Activated T-cell treated with anti-CD3 and anti-CD28 coated beads, Interleukin-2, amount 50 U/mL, for 24 hours (primary cell): ENCODE measurements around the gene PLXDC2.
"Not testable (repeated sequence)": the region's sequence is repeated elsewhere in the genome, so short reads cannot be mapped to it uniquely, and the experiment has no call there.

ENCODE experiments used
- DNase-seq: peaks from one replicate; pipeline ENCODE4 v3.0.0-alpha.2; 2020
- H3K27ac Mint-ChIP-seq: 2 replicates; pipeline ENCODE4 v1.8.0; 2020; ENCODE audit warnings: mild to moderate bottlenecking, mixed read lengths
- H3K27me3 Mint-ChIP-seq: 2 replicates; pipeline ENCODE4 v1.8.0; 2020; ENCODE audit warnings: mixed read lengths
- H3K36me3 Mint-ChIP-seq: 2 replicates; pipeline ENCODE4 v1.8.0; 2020; ENCODE audit warnings: low read depth, mixed read lengths
- H3K4me1 Mint-ChIP-seq: 2 replicates; pipeline ENCODE4 v1.8.0; 2020; ENCODE audit warnings: low read depth, mixed read lengths
- H3K4me3 Mint-ChIP-seq: 2 replicates; pipeline ENCODE4 v1.8.0; 2020; ENCODE audit warnings: mild to moderate bottlenecking, moderate library complexity, mixed read lengths
- H3K9me3 Mint-ChIP-seq: 2 replicates; pipeline ENCODE4 v1.8.0; 2020; ENCODE audit warnings: mixed read lengths

The PLXDC2 gene

DNA sequence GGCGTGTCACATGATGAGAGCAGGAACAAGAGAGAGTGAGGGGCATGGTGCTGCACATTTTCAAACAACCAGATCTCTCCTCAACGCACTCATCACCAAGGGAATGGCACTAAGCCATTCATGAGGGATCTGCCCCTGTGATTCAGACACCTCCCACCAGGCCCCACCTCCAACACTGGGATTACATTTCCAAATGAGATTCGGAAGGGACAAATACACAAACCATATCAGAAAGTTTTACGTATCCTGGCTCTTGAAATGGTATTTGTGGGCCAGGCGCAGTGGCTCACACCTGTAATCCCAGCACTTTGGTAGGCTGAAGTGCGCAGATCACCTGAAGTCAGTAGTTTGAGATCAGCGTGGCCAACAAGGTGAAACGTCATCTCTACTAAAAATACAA lies 189.4 kb downstream of the PLXDC2 start:
- no peaks in the 10 kb centered on the region for H3K9me3 Mint-ChIP-seq
- no peaks in the 10 kb centered on the region for H3K27me3 Mint-ChIP-seq
- H3K4me1 Mint-ChIP-seq = no peaks in the 10 kb centered on the region
- no peak for DNase-seq
- no peak overlapping the region for H3K4me3 Mint-ChIP-seq
- no peak overlapping the region for H3K27ac Mint-ChIP-seq
- H3K36me3 Mint-ChIP-seq = no peaks in the 10 kb centered on the region

DNA sequence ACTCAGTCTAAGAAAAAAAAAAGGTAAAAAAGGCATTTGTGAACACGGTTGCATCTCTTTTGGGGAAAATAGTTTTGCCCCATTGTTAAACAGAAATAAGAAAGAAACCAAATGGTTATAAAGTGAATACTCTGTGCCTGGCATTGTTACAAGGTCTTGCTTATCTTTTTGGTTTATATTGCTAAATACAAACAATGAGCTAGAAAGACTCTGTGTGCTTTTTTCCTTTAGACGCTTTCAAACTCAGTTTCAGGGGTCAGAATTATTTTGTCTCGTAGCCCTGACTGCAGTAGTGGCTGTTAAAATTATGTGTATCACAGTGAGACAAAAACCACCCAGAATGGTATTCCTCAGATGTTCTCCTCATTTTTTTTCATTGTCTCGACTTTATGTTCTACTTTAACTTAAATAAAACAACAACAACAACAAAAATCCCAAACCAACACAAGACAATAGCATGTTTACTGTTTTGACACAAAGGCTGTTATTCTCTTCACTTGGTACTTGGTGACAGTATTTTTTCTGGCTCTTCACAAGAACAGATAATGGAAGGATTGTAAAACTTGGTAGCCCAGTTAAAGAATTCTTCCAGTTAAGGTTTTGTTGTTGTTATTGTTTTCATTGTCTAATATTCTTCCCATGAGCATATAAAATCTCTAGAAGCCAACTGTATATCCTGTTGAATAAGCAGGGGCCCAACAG lies 190.1 kb downstream of the PLXDC2 start:
- H3K9me3 Mint-ChIP-seq = no peaks in the 10 kb centered on the region
- no peak for DNase-seq
- H3K27ac Mint-ChIP-seq = no peak overlapping the region
- H3K36me3 Mint-ChIP-seq = no peaks in the 10 kb centered on the region
- no peak overlapping the region for H3K4me3 Mint-ChIP-seq
- H3K27me3 Mint-ChIP-seq = no peaks in the 10 kb centered on the region
- no peaks in the 10 kb centered on the region for H3K4me1 Mint-ChIP-seq

DNA sequence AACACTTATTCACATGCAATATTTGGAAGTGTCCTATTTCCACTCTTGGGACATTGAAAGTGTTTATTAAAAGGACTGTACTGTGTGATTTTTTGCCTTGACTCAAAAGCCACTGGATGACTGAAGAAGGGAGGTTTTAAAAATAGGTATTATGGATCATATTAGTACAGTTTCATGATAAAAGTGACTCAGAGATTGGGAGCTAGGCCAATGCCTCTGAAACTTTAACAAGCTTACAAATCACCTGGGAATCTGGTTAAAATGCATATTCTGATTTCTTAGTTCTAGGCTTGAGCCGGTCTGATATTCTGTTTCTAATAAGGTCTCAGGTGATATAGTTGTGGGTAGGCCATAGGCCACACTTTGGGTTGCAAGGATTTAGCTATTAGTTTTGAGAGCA lies 191.2 kb downstream of the PLXDC2 start:
- H3K4me1 Mint-ChIP-seq = no peaks in the 10 kb centered on the region
- H3K27ac Mint-ChIP-seq = no peak overlapping the region
- H3K9me3 Mint-ChIP-seq = no peaks in the 10 kb centered on the region
- H3K36me3 Mint-ChIP-seq = no peaks in the 10 kb centered on the region
- DNase-seq = no peak
- no peaks in the 10 kb centered on the region for H3K27me3 Mint-ChIP-seq
- H3K4me3 Mint-ChIP-seq = no peak overlapping the region

DNA sequence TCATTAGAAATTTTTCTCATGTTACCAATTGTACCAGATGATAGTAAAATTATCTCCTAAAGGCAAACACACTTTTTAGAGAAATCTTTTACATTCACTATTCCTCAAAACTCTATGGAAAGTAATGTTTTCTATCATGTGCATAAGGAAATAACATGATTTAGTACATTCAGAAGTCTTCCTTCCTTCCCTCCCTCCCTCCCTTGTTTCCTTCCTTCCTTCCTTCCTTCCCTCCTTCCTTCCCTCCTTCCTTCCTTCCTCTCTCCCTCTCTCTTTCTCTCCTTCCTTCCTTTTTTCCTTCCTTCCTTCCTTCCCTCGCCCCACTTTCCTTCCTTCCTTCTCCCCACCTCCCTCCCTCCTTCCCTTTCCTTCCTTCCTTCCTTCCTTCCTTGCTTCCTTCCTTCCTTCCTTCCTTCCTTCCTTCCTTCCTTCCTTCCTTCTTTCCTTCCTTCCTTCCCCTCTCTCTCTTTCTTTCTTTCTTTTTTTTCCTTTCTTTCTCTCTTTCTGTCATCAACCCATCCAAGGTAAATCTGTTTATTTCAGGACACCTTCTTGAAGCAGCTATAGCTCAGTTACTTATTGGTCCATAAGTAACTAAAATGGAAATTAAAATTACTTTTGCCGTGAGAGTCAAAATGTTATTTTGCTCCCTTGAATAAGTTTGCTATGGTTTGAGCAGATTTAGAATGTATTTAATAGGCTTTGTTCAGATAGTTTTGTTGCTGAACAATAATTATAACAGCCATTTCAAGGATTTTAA lies 197.9 kb downstream of the PLXDC2 start:
- no peak for DNase-seq
- H3K9me3 Mint-ChIP-seq = peaks cover 4% of the 10 kb centered on the region
- no peaks in the 10 kb centered on the region for H3K4me1 Mint-ChIP-seq
- H3K4me3 Mint-ChIP-seq = no peak overlapping the region
- no peaks in the 10 kb centered on the region for H3K27me3 Mint-ChIP-seq
- H3K27ac Mint-ChIP-seq = no peak overlapping the region
- no peaks in the 10 kb centered on the region for H3K36me3 Mint-ChIP-seq

DNA sequence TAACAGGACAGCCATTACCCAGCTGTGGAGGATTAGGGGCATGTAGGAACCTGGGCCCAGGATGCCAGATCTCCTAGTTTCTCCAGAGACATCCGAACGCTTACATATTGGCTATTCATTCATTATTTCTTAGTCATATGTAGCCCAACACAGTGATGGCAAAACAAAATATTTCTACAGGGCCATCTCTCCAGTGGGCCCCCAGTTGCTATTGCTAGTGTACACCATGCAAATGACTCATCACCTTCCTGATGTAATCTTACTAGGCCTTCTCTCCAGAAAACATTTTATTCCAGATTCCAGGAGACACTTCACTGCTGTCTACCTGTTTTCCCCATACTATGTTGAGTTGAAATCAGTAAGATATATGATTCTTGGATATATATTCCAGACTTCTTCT lies 201.7 kb downstream of the PLXDC2 start:
- DNase-seq = no peak
- Mint-ChIP-seq H3K27ac (no peak overlapping the region), H3K9me3 (peaks cover 4% of the 10 kb centered on the region), H3K4me1 (no peaks in the 10 kb centered on the region), H3K27me3 (no peaks in the 10 kb centered on the region), H3K36me3 (no peaks in the 10 kb centered on the region), H3K4me3 (no peak overlapping the region)

DNA sequence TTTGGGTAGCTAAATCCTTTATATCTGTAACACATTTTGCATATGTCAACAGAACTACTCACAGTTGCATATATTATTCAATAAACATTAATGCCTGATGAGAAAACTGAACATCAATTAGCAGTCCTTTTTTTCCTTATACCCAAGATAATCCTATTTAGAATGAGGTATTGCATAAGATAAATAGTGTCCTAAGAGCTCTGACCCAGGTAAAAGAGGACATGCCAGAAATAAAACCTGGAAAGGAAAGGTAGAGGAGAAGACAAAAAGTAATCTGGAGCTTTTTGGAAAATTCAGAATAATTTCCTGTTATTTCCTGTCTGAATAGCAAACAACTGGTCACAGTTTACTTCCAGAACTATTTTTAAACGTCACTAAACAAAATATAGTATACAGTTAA lies 204.4 kb downstream of the PLXDC2 start:
- H3K9me3 Mint-ChIP-seq = peaks cover 4% of the 10 kb centered on the region
- no peaks in the 10 kb centered on the region for H3K36me3 Mint-ChIP-seq
- no peaks in the 10 kb centered on the region for H3K27me3 Mint-ChIP-seq
- H3K27ac Mint-ChIP-seq = no peak overlapping the region
- no peak overlapping the region for H3K4me3 Mint-ChIP-seq
- H3K4me1 Mint-ChIP-seq = no peaks in the 10 kb centered on the region
- DNase-seq = no peak

DNA sequence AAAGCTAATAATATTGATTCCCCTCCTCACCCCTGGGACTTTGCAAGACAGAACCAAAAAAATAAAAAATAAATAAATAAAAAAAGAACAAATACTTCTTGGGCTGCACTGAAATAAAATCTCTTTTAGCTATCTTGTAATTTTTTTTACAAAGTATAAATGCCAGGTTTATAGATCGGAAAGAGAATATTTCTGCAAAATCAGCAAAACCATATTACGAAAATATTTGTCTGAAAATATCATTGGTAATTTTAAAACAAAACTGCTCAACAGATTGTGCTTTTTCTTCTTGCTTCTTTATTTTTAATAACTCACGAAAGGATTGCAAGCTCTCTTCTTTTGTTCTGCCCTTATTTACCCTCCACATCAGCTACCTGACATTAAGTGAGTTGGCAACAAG lies 213.3 kb downstream of the PLXDC2 start:
- Mint-ChIP-seq H3K27ac (no peak overlapping the region), H3K4me1 (no peaks in the 10 kb centered on the region), H3K36me3 (no peaks in the 10 kb centered on the region), H3K9me3 (peaks cover 3% of the 10 kb centered on the region), H3K27me3 (no peaks in the 10 kb centered on the region), H3K4me3 (no peak overlapping the region)
- no peak for DNase-seq

DNA sequence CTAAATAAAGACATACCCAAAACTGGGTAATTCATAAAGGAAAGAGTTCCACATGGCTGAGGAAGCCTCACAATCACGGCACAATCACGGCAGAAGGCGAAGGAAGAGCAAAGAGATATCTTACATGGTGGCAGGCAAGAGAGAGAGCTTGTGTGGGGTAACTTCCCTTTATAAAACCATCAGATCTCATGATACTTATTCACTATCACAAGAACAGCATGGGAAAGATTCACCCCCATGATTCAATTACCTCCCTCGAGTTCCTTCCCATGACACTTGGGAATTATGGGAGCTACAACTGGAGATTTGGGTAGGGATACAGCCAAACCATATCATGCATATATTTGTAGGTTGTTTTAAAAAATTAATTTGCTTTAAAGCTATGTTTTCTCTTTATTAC lies 217.2 kb downstream of the PLXDC2 start:
- no peaks in the 10 kb centered on the region for H3K36me3 Mint-ChIP-seq
- H3K9me3 Mint-ChIP-seq = peaks cover 3% of the 10 kb centered on the region
- no peaks in the 10 kb centered on the region for H3K27me3 Mint-ChIP-seq
- no peaks in the 10 kb centered on the region for H3K4me1 Mint-ChIP-seq
- no peak for DNase-seq
- no peak overlapping the region for H3K4me3 Mint-ChIP-seq
- no peak overlapping the region for H3K27ac Mint-ChIP-seq

DNA sequence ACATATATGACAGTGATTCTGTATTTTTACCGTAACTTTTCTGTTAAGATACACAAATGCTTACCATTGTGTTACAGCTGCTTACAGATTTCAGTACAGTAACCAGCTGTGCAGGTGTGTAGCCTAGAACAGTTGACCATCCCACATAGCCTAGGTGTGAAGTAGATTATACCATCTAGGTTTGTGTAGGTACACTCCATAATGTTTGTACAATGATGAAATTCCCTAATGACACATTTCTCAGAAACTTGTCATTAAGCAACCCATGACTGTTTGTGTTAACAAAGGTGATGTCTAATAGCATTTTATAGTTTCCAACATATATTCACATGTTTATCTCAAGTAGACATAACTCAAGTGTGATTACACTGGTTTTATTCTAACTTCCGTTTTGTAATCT lies 218.5 kb downstream of the PLXDC2 start:
- Mint-ChIP-seq H3K4me3 (no peak overlapping the region), H3K27ac (no peak overlapping the region), H3K4me1 (no peaks in the 10 kb centered on the region), H3K9me3 (peaks cover 3% of the 10 kb centered on the region), H3K36me3 (no peaks in the 10 kb centered on the region), H3K27me3 (no peaks in the 10 kb centered on the region)
- DNase-seq = no peak

DNA sequence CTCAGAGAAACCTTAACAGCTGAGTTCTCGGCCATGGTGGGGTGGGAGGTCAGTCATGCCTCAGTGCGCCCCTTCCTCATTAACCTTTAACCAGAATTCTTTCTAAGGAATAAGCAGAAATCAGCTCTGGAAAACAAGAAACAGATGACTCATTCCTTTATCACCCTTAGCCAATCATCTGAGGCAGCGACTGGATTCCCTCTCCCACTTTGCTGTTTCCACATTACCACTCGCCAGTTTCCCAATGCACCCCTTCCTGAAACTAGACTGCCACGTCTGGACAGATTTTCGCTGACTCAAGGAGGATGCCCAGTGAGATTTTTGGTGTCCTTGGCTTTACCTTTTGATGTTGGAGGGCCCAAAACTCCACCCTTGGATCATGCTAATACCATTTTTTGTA lies 223.8 kb downstream of the PLXDC2 start:
- no peak overlapping the region for H3K27ac Mint-ChIP-seq
- DNase-seq = no peak
- no peaks in the 10 kb centered on the region for H3K27me3 Mint-ChIP-seq
- no peak overlapping the region for H3K4me3 Mint-ChIP-seq
- H3K9me3 Mint-ChIP-seq = peaks cover 10% of the 10 kb centered on the region
- no peaks in the 10 kb centered on the region for H3K4me1 Mint-ChIP-seq
- H3K36me3 Mint-ChIP-seq = no peaks in the 10 kb centered on the region

DNA sequence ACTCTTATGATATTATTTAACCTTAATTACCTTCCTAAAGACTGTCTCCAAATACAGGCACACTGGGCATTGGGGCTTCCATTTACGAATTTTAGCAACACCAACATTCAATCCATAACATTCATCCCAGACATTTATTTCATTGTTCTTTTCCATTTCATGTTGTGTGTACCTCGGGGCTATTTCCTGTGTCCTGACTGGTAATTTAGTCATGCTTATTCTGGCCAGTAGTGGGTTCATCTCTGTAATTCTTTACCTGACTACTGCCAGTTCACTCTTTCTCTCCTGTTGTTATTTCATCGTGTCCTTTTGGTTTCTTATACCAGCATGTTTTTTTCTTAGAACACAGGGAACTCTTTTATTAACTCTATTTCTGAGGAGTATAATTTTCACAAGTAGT lies 225.7 kb downstream of the PLXDC2 start:
- H3K27ac Mint-ChIP-seq = no peak overlapping the region
- no peaks in the 10 kb centered on the region for H3K36me3 Mint-ChIP-seq
- no peaks in the 10 kb centered on the region for H3K4me1 Mint-ChIP-seq
- no peaks in the 10 kb centered on the region for H3K27me3 Mint-ChIP-seq
- DNase-seq = no peak
- peaks cover 10% of the 10 kb centered on the region for H3K9me3 Mint-ChIP-seq
- no peak overlapping the region for H3K4me3 Mint-ChIP-seq

DNA sequence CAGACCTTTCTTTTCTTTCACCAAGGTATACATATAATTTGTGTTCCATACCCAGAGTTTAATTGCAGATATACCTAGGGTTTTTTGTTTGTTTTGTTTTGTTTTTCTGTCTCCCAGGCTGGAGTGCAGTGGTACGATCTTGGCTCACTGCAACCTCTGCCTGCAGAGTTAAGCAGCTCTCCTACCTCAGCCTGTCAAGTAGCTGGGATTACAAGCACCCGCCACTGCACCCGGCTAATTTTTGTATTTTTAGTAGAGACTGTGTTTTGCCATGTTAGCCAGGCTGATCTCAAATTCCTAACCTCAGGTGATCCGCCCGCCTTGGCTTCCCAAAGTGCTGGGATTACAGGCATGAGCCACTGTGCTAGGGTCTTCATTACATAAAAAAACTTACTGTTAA lies 228.9 kb downstream of the PLXDC2 start:
- H3K4me3 Mint-ChIP-seq, H3K36me3 Mint-ChIP-seq, H3K27ac Mint-ChIP-seq, DNase-seq, H3K27me3 Mint-ChIP-seq, H3K4me1 Mint-ChIP-seq: not testable (repeated sequence)
- peaks cover 13% of the 10 kb centered on the region for H3K9me3 Mint-ChIP-seq

DNA sequence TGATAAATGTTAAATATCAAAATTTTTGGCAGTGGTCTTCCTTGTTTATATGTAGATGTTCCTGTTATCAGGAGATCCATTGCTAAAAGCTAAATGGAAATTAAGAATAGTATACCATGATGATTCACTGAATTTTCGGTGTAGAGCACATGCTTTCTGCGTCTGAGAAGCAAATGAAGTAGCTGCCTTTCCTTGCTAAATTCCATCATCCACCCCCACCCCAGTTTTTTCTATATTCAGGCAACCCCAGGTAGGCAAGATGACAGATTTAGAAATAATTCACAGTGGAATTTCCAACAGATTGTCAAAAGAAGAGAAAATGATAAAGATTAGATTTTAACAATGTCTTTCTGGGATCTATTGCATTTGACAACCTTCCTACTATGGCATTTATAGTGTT lies 231.9 kb downstream of the PLXDC2 start:
- no peaks in the 10 kb centered on the region for H3K36me3 Mint-ChIP-seq
- no peak for DNase-seq
- no peak overlapping the region for H3K27ac Mint-ChIP-seq
- H3K27me3 Mint-ChIP-seq = no peaks in the 10 kb centered on the region
- H3K4me1 Mint-ChIP-seq = no peaks in the 10 kb centered on the region
- peaks cover 6% of the 10 kb centered on the region for H3K9me3 Mint-ChIP-seq
- no peak overlapping the region for H3K4me3 Mint-ChIP-seq

DNA sequence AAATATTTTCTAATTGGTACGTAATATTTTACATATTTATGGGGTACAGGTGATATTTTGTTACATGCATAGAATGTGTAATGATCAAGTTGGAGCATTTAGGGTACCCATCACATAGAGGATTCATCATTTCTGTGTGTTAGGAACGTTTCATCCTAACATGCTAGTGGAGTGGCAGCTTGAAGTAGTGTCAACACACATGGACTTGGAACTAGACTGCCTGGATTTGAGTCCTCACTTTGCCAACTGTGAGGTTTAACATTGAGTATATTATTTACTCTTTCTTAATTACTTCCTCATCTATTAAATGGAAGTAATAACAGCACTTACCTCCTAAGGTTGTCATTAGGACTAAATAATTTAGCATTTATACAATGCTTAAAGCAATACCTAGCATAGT lies 241.9 kb downstream of the PLXDC2 start:
- Mint-ChIP-seq H3K36me3 (no peaks in the 10 kb centered on the region), H3K9me3 (no peaks in the 10 kb centered on the region), H3K27me3 (no peaks in the 10 kb centered on the region), H3K4me1 (no peaks in the 10 kb centered on the region), H3K4me3 (no peak overlapping the region), H3K27ac (no peak overlapping the region)
- DNase-seq = no peak

DNA sequence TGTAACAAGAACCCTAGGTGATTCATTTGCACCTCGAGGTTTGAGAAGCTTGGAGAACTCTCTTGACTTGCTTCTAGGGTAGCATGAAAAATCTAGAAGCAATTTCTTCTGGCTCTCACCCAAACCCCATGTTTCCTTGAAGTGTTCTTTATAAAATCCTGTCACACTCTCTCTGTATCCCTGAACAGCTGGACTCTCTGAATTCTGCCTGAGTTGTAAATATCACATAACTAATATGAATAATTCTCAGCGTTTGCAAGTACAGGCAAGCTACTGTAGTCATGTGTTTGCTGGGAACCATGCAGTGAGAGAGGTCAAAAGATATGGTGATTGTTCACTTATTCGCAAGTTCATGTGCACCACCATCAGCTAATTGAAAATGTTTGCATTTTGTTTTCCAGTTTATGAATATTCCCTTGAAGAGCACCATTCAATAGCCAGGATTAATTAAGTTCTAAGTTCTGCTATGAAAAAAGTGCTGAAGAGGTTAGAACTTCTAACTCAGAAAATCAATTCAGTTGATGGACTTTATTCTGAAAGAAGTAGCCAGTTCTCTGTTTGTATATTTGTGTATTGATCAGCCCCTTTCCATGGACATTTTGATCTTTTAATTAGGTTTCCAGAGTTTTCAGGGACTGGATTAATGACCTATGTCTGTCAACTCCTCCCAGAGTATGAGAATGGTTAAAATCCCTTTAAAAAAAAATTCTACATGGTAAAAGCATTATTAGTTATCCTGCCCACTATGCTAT lies 243.0 kb downstream of the PLXDC2 start:
- no peak overlapping the region for H3K27ac Mint-ChIP-seq
- H3K36me3 Mint-ChIP-seq = no peaks in the 10 kb centered on the region
- no peaks in the 10 kb centered on the region for H3K9me3 Mint-ChIP-seq
- no peaks in the 10 kb centered on the region for H3K4me1 Mint-ChIP-seq
- H3K27me3 Mint-ChIP-seq = no peaks in the 10 kb centered on the region
- no peak overlapping the region for H3K4me3 Mint-ChIP-seq
- DNase-seq = no peak
